AG04449 (cell line): Measurements from ENCODE around the gene KRT80.

Source experiments
- CTCF ChIA-PET: fragments of 350-600 bp; formaldehyde crosslinking; extraction: SDS; loops from one replicate; lab custom pipeline; 2021; ENCODE audit warnings: antibody characterized with exemption; lab: Yijun Ruan, JAX
- POLR2A ChIA-PET: fragments of 400-600, 350-600 bp; formaldehyde crosslinking; extraction: SDS; loops from one replicate; lab custom pipeline; 2020; ENCODE audit warnings: antibody characterized with exemption, inconsistent platforms; lab: Yijun Ruan, JAX
- DNase-seq: peaks from one replicate; pipeline ENCODE4 v3.0.0-alpha.2; 2010; ENCODE audit warnings: low read depth, low spot score
- H3K4me3 ChIP-seq: 2 replicates; pipeline ENCODE4 v1.5.1; 2011; ENCODE audit warnings: low read depth, mild to moderate bottlenecking, control low read depth, low read length
- TF ChIP-seq, protein P1 (sequence below): IDR thresholded peaks from one replicate; pipeline ENCODE4 v1.5.1; 2011; ENCODE audit warnings: mild to moderate bottlenecking, moderate library complexity, low read length, control low read depth, inconsistent platforms; ENCODE audit not compliant: insufficient read depth; ENCODE audit errors: missing control alignments

Gene KRT80

DNA sequence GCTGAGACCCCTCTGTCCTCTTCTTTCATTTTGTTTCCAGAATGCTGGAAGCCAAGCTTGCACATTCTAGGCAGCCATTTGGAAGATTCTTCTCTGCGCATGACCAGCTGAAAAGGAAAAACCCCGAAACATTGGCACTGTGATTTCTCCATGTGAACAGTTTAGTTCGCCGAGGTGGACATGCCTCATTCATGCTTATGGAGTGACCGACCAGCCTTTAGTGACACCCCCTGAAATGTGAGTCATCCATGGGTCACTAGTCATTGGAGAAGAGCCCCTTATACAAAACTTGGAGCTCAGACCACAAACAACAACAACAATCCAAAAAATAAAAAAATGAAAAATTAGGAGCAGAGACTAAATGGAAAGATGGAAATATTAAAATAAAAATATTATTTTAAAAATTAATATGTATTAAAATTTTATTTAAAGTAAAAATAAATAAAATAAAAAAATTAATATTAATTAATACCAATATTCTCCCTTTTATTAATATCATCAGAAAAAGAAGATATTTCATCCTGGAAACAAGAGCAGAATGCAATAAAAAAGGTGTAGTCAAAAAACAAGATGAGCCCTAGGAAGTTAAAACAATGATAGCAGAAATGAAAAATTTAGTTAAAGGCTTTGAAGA, 31.7 kb upstream of the KRT80 start:
- no peak for DNase-seq
- H3K4me3 ChIP-seq = no peak overlapping the region
- POLR2A ChIA-PET = interaction anchor here (1.4 kb wide), 1 partner anchor 57 kb away, joined by 3 read pairs; no protein-coding TSS in a partner anchor
- CTCF ChIA-PET = interaction anchor here (1.1 to 8.8 kb wide), 8 partner anchors 10 to 151 kb away, joined by 3 to 144 read pairs (median 4); no protein-coding TSS in a partner anchor
- TF ChIP-seq, protein P1, sequence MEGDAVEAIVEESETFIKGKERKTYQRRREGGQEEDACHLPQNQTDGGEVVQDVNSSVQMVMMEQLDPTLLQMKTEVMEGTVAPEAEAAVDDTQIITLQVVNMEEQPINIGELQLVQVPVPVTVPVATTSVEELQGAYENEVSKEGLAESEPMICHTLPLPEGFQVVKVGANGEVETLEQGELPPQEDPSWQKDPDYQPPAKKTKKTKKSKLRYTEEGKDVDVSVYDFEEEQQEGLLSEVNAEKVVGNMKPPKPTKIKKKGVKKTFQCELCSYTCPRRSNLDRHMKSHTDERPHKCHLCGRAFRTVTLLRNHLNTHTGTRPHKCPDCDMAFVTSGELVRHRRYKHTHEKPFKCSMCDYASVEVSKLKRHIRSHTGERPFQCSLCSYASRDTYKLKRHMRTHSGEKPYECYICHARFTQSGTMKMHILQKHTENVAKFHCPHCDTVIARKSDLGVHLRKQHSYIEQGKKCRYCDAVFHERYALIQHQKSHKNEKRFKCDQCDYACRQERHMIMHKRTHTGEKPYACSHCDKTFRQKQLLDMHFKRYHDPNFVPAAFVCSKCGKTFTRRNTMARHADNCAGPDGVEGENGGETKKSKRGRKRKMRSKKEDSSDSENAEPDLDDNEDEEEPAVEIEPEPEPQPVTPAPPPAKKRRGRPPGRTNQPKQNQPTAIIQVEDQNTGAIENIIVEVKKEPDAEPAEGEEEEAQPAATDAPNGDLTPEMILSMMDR = no peak

DNA sequence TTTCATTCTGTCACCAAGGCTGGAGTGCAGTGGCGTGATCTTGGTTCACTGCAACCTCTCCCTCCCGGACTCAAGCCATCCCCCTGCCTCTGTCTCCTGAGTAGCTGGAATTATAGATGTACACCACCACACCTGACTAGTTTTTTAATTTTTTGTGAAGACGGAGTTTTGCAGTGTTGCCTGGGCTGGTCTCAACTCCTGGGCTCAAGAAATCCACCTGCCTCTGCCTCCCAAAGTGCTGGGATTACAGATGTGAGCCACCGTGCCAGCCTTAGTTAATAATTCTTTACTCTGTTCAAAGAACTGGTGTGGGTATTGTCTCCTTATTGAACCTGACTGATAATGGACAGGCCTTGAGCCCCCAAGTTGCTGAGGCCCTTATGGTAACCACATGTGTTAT, 30.9 kb upstream of the KRT80 start:
- POLR2A ChIA-PET = no interaction called here
- H3K4me3 ChIP-seq = no peak overlapping the region
- DNase-seq = no peak
- TF ChIP-seq, protein P1 = no peak
- CTCF ChIA-PET = interaction anchor here (0.8 to 8.8 kb wide), 12 partner anchors 9 to 152 kb away, joined by 3 to 144 read pairs (median 5); partner anchors contain the start of gene KRT80

DNA sequence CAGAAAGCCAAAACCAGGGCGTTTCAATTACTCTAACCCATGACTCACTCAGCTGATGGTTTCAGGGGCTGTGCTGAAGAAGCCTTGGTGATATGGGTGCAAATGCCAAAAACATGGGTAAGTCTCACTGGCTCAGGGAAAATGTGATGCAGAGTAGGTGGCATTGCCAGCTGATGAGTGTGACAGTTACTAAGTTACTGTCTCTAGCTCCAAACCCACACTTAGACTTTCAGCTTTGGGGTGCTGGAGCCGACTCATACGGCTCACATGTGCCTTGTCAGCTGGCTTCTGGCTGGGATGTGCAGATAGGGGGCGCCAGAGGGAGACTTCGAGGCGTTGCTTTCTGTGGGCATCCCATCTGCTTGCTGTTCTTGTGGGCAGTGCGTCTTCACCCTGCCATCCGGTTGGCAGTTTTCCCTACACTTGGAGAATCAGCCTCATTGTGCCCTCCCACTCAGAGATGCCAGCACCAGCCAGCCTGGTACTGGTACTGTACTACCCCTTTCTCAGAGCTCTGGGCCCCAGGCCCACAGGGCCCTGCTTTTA, 30.2 kb upstream of the KRT80 start:
- H3K4me3 ChIP-seq = no peak overlapping the region
- TF ChIP-seq, protein P1 = peak; percentile 46
- DNase-seq = no peak
- ChIA-PET CTCF (interaction anchor here (0.7 to 8.8 kb wide), 22 partner anchors 9 to 106 kb away, joined by 3 to 144 read pairs (median 4); partner anchors contain the start of gene KRT80), POLR2A (no interaction called here)

DNA sequence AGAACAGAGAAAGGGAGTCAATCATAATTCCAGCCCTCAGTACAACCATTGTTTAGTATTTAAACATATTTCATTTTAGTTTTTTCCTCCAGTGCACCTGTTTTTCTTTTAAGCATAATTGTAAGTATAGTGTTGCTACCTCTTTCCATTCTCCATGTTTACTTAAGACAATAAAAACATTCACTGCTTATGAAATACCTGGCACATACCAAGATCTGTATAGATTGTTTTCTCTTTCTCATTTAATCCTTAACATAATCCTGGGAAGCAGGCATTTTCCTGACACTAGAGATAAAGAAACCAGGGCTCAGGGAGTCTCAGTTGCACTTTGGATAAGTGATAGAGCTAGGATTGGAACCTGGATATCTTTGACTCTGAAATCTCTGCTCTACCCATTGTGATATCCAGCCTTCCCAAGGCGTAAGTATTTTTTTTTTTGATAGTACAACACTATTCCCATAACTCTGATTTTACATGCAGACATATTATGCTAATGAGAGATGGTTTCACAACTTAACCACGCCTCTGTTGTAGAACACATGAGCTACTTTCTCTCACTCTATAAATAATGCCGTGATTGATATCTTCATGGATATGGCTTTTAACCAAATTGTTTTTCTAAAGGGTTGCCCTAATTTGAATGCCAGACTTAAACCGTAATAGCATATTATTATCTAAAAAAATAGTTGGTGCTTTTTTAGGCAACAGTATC, 29.4 kb upstream of the KRT80 start:
- CTCF ChIA-PET = interaction anchor here (0.8 to 8.8 kb wide), 22 partner anchors 8 to 106 kb away, joined by 3 to 144 read pairs (median 4); partner anchors contain the start of gene KRT80
- TF ChIP-seq, protein P1 = no peak
- POLR2A ChIA-PET = no interaction called here
- DNase-seq = no peak
- no peak overlapping the region for H3K4me3 ChIP-seq

DNA sequence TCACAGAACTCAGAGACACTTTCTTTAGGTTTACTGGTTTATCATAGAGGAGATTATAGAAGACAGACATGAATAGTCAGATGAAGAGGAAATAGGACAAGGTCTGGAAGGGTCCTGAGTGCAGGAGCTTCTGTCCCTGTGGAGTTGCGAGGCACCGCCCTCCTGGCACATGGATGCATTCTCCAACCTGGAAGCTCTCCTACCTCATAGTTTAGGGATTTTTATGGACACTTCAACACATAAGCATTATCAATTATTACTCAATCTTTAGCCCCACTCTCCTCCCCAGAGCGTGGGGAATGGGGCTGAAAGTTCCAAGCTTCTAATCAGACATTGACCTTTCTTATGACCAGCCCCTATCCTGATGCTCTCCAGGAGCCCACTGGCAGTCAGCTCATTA, 28.7 kb upstream of the KRT80 start:
- TF ChIP-seq, protein P1 = no peak
- no peak overlapping the region for H3K4me3 ChIP-seq
- no peak for DNase-seq
- CTCF ChIA-PET = interaction anchor here (0.7 to 8.8 kb wide), 6 partner anchors 7 to 107 kb away, joined by 3 to 144 read pairs (median 4); no protein-coding TSS in a partner anchor
- POLR2A ChIA-PET = no interaction called here
